Stimulated activated CD8-positive, alpha-beta memory T cell treated with anti-CD3 and anti-CD28 coated beads, Interleukin-15, amount 100 ng/mL, for 4 hours (primary cell): Measurements from ENCODE around the gene CRK.
A peak's percentile ranks its signal among the peaks of the same experiment; 100 is the strongest.
"Not testable (repeated sequence)": the region's sequence is repeated elsewhere in the genome, so short reads cannot be mapped to it uniquely, and the experiment has no call there.

ENCODE experiments used
- DNase-seq, 2 donors: peaks; one replicate each; pipeline ENCODE4 v3.0.0-alpha.2; 2020; ENCODE audit warnings: low read depth in 2 of 2

CRK gene

DNA sequence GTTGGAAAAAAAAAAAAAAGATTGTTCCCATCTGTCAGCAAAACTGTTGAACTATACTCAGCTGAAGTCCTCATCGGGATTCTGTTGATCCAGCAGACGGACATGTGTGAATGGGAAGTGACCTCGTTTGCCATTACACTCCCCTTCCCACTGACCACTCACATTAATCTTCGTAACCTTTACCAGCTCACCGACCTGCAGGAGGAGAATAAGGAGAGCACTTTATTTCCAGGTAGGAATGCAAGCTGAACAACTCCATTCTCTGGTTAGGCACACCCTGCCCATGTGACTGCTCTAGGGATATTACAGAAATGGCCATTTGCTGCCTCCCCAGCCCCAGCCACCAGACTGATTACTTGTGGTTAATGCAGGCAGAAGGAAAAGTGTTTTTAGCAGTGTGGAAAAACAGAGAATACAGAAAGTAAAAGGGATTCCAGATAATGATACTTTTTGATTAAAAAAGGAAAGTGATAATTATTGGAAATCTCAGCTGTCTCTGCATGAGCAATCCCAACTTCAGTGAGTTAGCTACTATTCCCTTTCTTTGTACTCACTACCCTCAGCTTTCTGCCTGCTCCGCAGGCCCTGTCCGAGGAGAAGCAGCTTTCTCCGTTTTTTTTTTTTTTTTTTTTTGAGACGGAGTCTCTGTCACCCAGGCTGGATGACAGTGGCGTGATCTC lies 32.4 kb downstream of the CRK start:
- no peak for DNase-seq

DNA sequence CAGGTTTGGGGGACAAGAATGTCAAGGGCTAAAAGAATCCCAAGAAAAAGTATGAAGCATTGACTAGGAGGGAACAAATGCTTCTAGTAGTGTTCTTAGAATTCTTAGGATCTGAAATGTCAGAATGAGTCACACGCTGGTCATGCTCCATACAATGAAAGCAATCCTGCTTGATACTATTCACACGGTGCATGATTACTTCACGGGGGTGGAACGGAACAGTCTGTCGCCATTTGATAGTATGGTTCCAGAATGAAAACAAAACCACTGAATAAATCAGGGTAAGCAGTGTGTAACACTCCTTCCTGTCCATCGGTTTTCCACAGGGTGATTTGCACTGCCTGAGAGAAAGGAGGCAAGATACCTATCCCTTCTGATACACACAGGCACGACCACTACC lies 33.1 kb downstream of the CRK start:
- no peak for DNase-seq

DNA sequence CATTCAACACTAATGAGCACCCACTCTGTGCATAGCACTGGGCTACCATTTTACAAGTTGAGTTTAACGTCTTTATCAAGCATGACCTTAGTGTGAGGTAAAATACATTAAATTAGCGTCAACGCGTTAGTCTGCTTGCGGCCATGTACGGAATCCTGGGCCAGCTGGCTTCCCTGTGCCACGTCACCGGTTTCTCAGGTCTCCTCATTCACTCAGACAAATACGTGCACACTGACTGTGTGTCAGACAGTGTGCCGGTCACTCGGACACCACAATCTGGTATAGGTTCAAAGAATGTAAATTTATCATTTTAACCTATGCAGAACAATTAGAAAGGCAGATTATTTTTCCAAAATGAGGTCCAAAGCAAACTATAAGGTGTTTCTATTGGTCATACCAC lies 34.6 kb downstream of the CRK start:
- DNase-seq: no peak

DNA sequence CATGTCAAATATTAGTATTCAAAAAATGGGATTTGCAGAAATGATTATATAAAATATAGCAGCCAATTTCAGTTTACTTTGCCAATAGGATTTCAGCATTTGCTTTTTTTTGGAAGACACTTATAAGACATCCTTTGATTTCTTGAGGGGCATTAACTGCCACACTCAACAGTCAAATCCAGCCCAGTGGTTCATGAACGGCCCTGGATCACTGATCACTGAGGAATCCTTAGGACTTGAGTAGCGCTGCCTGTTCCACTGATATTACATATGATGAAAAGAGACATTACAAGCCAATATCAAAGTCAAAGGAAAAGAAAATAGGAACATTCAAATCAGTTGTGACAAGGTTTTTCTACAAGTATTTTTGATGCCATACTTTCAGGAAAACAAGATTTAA lies 35.1 kb downstream of the CRK start:
- no peak for DNase-seq

DNA sequence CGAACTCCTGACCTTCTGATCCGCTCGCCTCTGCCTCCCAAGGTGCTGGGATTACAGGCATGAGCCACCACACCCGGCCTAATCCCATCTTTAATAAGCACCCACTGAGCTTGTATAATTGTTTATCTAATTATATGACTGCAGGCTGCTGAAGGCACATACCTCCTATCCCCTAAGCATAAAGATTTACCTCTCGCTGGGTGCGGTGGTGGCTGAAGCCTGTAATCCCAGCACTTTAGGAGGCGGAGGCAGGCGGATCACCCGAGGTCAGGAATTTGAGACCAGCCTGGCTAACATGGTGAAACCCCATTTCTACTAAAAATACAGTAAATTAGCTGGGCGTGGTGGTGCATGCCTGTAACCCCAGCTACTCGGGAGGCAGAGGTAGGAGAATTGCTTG lies 35.9 kb downstream of the CRK start:
- DNase-seq: no peak

DNA sequence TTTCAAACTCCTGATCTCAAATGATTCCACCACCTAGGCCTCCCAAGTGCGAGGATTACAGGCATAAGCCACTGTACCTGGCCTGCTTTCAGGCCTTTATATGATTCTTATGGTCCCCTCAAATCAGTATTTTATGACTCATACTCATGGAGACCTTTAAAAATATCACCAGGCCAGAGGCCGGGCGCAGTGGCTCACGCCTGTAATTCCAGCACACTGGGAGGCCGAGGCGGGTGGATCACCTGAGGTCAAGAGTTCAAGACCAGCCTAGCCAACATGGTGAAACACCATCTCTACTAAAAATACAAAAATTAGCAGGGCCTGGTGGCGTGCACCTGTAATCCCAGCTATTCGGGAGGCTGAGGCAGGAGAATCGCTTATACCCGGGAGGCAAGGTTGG lies 37.6 kb downstream of the CRK start:
- DNase-seq: not testable (repeated sequence)

DNA sequence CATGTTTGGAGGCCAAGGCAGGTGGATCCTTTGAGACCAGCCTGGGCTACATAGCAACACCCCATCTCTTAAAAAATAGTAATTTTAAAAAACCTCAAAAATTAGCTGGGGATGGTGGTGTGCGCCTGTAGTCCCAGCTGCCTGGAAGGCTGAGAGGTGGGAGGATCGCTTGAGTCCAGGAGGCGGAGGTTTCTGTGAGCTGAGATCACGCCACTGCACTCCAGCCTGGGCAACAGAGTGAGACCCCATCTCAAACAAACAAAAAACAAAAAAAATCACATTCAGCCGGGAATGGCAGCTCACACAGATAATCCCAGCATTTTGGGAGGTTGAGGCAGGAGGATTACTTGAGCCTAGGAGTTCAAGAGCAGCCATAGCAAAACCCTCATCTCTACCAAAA lies 39.6 kb downstream of the CRK start:
- DNase-seq: no peak

DNA sequence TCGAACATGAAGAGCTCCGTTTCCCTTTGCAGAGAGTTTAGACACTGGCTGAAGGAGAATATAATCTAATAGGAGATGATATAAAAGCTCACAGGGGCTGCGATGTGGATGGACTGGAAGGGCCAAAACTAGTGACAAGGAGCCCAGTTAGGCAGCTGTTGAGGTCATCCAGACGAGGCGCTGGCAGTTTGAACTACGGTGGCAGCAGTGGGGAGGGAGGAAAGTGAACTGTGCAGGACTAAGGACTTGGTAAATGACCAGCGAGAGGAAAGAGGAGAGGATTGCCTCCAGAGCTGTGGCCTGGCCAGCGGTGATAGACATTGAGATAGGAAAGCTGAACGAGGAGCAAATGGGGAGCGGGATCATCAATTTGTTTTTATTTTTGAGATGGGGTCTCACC lies 41.4 kb downstream of the CRK start:
- no peak for DNase-seq

DNA sequence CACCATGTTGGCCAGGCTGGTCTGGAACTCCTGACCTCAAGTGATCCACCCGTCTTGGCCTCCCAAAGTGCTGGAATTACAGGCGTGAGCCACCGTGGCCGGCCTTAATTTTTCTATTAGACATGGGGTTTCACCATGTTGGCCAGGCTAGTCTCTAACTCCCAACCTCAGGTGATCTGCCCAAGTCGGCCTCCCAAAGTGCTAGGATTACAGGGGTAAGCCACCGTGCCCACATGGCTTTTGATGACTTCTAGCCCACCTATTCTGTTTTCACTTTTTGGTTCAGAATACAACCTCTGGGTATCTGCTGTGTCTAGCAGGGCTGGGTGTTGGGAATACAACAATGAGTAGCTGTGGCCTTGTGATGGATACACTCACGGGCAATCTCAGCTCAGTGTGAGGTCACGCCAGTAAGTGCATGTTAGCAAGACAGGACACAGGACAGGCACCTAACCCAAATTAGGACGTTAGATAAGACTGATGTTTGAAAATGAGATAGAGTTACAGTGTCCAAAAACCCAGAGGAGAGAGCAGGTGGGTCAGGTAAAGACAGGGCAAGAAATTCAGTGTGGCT lies 41.9 kb downstream of the CRK start:
- DNase-seq: no peak

DNA sequence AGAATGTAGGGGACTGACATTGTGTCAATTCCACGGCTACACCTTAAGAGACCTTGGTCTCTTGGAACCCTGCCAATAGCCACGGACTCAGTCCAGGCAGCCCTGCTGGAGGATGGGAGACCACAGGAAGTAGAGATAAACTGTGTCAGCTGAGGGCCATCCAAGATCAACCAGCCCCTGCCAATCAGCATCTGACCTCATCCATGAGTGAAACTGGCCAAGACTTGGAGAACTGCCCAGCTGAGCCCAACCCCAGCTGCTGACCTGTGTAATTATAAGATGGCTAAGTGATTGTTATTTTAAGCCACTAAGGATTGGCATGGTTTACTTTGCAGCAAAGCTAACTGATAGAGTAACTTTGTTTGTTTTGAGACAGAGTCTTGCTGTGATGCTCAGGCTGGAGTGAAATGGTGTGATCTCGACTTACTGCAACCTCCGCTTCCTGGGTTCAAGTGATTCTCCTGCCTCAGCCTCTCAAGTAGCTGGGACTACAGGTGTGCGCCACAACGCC lies 42.7 kb downstream of the CRK start:
- DNase-seq: no peak

DNA sequence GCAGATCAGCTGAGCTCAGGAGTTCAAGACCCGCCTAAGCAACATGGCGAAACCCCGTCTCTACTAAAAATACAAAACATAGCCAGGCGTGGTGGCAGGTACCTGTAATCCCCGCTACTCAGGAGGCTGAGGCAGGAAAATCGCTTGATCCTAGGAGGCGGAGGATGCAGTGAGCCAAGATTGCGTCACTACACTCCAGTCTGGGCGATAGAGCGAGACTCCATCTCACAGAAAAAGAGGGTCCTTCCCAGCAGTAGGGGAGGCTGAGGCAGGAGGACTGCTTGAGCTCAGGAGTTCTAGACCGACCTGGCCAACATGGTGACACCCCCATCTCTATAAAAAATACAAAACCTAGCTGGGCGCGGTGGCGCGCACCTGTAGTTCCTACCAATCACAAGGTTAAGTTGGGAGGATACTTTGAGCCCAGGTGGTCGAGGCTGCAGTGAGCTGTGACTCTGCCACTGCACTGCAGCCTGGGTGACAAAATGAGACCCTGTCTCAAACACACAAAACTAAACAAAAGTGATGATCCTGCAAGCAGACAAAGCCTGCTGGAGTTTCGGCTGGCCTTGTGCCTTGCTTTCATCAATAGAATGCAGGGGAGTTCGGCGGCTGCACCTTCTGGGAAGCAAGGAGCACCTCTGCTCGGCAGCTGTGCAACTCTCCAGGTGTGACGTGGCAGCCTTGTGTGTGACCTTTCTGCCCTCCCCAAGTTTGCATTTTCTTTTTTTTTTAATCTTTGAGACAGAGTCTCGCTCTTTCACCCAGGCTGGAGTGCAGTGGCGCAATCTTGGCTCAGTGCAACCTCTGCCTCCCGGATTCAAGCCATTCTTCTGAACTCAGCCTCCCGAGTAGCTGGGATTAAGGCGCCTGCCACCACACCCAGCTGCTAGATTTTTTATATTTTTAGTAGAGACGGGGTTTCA lies 43.6 kb downstream of the CRK start:
- no peak for DNase-seq

DNA sequence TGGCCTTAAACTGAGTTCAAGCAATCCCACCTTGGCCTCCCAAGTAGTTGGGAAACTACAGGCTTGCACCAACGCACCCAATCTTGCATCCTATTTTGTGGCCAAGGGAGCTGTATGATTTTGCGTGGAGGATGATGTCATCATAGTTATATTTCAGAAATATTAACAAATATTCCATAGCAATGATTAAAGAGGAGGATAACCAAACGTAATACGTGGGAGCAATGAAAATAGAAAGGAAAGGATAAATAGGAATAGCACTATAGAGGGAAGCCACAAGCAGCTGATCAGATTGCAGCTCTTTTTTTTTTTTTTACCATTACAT lies 53.8 kb downstream of the CRK start:
- DNase-seq: no peak

DNA sequence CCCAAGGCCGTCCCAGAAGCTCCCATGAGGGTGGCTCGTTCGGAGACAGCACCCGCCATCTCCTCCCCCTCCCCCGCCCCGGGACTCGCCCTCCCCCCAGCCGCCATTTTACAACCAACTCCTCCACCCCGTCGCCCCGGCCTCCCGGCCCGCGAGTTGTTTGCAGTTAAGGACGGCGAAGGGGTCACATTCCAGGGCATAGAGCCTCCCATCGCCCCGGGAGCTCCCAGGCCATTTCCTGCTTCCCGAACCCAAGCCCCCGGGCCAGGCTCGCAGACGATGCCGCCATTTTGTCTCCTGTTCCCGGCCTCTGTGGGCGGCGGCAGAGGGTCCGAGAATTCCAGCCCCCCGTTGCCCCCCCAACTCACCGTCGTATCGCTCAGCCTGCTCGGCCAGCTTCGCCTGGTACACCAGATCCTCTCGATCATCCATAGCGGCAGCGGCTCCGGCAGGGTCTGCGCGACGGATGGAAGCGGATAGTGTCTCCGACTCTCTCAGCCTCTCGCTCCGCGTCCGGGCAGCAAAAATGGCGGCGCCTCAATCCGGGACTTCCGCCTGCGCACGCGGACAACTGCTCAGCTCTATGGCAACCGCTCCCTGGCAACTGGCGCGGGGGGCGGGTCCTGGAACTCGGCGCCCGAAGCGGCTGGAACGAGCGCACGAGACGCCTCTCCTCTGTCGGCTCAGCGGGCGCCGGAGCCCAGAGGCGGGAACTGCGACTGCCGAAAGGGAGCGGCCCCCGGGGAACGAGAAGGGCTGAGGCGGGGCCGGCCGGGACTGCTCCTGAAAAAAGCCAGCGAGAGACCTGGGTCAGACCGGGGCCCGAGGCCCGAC lies 56.1 kb downstream of the CRK start, which contains the start of gene YWHAE:
YWHAE (minus strand) TSS at position 544 of the 834 bp plus-strand sequence; CDS start at position 432, 112 bp downstream.
- peak; percentile 92 to 95 for DNase-seq

DNA sequence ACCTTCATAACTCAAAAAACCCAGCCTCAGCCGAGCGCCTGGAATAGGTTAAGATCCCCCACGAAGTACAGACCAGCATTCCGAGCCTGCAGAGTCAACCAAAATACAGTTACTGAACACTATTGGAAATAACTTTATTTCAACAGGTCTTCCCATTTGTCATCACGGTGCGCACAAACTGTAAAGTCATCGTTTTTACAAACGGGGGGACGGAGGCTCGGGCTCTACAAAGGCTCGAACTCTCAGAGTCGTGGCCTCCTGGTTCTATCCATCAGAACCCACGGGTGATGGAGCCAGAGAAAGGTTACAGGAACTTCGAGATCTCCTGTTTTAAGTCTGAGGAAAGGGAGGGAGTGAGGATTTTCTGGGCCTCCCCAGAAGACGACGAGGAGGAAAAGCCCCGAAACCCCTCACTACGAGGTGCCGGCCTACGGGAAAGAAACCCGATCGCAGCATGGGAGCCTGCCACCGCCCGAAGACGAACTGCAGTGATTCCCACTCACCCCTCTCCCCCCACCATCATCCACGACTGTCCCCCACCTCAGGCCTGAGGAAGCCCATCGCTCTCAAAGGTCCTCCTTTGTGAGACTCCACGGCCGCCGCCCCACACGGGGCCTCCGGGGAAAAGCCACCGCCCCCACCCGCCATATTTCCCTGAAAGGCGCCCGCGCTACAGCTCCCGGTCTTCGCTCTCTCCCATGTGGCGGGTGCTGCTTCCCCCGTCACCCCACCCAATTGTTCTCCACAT lies 56.9 kb downstream of the CRK start:
- DNase-seq: peak in 1 of 2 donors; percentile 12

DNA sequence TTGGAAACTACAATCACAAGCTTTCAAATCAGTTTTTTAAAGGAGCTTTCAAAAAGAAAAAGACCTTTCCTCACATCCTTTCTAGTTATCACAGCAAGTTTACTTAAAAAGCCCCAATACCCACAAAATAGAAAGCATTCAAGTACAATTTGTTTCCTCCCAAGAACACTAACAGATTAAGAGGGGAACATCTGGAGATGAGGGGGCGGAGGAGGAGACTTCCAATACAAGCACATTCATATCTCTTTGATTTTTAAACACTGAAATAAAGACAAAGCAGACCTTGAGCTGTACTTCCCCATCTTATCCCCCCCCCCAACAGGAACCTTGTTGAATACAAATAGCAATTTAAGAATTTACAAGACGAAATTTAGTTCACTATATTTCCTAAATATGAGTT lies 58.0 kb downstream of the CRK start:
- no peak for DNase-seq

DNA sequence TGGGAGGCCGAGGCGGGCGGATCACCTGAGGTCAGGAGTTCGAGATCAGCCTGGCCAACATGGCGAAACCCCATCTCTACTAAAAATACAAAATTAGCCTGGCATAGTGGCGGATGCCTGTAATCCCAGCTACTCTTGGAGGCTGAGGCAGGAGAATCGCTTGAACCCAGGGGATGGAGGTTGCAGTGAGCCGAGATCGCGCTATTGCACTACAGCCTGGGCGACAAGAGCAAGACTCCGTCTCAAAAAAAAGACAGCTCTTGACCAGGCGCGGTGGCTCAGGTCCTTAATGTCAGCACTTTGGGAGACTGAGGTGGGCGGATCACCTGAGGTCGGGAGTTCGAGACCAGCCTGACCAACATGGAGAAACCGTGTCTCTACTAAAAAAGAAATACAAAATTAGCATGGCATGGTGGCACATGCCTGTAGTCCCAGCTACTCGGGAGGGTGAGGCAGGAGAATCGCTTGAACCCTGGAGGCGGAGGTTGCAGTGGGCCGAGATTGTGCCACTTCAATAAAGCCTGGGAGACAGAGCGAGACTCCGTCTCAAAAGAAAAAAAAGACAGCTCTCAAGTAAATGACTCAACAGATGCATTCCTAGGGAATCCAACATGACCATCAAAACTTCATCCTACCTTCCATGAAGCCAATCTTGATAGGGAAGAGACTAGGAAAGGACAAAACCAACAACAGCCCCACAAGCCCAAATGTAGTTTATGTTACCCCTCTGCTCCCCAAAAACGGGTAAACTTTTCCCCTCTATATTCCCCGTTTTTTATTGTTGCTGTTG lies 60.0 kb downstream of the CRK start:
- not testable (repeated sequence) for DNase-seq

DNA sequence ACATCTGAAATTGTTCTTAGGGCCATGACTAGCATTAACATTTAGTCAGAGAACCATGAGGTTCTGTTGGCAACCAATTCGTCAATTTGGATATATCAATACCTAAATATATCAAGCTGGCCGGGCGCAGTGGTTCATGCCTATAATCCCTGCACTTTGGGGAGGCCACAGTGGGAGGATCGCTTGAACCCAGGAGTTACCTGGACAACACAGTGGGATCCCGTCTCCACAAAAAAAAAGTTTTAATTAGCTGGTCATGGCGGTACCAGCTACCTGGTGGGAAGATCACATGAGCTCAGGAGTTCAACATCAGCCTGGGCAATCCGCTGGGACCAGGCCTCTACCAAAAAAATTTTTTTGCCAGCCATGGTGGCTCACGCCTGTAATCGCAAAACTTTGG lies 64.5 kb downstream of the CRK start:
- DNase-seq: no peak

DNA sequence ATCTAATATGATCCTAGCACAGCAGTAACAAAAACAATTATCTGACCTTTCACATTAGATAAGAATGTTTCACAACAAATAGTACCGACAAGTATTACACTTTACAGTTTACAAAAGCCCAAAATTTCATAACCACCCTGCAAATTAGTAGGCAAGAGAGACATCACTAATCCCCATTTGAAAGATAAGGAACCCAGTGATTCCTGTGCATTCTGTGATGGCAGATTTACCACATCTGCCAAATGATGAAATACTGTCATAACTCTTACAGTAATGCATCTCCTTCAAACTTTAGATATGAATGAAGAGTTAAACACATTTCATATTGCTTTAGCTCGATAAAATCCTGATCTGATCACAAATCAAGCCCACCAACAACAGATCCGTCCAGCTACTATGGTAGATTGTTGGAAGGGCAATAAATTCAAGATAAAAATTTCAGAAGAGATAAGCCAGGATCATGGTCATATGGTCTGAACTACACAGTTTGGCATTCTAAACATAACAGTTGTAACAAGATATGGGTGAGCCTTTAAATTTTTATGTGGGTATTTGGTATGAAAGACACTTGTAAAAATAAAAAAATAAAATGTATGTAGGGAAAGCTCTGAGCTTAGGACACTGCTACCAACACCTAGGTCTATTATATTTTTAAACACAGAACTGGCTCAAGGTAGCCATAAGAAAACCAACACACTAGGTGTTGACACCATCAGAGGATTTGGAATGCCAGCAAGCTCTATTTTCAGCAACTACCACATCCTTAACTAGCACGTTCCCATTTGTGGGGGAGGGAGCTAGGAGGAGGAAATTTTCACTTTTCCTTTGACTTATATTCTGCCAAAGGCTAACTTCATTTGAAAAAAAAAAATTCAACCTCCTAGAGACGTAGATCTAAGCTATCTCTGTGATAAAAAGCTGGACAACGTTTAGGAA lies 65.3 kb downstream of the CRK start:
- DNase-seq: no peak
